ENCODE results near the gene AVL9.
A peak's percentile ranks its signal among the peaks of the same experiment; 100 is the strongest.
"Not testable (repeated sequence)": the region's sequence is repeated elsewhere in the genome, so short reads cannot be mapped to it uniquely, and the experiment has no call there.

The AVL9 gene

DNA sequence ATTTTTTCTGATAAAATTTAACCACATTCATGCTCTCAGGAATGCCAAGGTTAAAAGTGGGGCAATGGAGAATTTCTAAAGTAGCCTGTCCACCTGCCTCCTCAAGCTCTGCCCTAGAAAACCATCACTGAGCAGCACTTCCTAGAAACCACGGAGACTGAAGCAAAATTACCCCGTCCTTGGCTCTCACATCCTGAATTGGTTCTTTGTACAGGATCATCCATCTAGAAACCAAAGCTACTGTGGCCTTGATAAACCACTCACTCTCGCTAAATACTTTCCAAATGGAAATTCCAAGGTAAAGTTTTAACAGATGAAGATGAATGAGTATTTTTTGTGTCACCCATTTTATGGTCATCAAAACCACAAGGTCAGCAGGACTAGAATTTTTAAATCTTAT is 96.6 kb downstream of the AVL9 start:
- no peak for FAIRE-seq

DNA sequence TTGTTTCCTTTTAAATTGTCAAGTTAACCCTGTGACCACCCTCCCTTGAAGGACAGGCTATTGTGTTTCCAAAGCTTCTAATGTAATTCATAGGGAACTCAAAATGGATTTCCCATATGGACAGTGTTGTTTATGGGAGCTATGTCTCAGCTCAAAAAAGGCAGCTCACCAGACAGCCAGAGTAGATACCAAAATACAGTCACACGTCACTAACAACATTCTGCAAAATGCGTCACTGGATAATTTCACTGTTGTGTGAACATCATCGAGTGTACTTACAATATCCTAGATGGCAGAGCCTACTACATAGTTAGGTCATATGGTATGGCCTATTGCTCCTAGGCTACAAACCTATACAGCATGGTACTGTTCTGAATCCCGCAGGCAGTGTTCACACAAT is 97.4 kb downstream of the AVL9 start:
- no peak for FAIRE-seq

DNA sequence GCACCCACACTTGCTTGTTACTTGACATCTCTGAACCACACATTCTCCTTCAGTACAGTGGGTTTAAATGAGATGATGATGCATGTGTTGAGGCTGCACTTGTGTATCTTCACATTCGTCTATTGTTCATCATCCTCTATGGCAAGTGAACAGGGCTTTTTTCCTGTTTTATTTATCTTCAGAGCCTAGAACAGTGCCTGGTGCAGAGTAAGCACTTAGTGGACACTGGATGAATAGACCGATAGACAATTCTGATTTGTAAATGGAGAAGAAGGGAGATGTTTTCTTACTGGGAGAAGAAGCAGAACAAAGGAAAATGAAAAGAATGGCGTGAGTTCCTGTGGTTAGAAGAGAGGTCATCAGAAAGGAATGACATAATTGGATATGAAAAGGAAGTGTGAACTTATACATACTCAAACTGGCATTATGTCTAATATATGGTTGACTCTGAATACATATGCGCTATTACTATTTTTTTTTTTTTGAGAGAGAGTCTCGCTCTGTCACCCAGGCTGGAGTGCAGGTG is 99.7 kb downstream of the AVL9 start:
- no peak for FAIRE-seq

DNA sequence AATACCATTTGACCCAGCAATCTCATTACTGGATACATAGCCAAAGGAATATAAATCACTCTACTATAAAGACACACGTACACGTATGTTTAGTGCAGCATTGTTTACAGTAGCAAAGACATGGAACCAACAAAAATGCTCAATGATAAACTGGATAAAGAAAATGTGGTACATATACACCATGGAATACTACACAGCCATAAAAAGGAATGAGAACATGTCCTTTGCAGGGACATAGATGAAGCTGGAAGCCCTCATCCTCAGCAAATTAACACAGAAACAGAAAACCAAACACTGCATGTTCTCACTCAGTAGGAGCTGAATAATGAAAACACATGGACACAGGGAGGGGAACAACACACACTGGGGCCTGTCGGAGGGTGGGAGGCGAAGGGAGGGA is 105.9 kb downstream of the AVL9 start:
- not testable (repeated sequence) for FAIRE-seq

DNA sequence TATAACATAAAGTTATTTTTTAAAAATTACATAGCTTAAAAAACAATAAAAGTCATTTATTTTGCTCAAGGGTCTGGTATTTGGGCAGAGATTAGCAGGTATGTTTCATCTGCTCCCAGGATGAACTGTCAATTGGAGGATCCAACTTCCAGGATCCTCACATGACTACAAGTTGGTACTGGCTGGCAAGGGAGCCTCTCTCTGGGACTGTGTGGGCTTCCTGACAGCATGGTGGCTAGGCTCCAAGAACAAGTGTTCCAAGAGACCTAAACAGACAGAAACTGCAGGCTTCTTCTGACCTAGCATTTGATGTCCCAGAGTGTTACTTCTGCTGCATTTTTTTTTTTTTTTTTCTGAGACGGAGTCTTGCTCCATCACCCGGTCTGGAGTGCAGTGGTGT is 107.2 kb downstream of the AVL9 start:
- no peak for FAIRE-seq

DNA sequence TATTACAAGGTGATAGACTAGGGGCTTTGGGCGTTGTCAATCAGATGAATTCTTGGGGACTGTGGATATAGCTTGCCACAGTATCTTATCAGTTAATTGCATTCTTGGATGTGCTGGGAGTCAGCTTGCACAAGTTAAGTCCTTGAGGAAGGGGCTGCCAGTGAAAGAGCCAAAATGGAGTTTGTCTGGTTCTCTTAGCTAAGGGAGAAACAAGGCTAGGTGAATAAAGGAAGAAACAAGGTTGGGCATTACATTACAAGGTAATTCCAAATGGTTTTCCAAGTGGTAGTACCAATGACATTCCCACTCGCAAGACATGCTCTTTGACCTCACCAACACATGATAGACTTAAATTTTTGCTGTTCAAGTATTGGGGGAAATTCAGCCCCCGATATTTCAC is 108.2 kb downstream of the AVL9 start:
- FAIRE-seq = not testable (repeated sequence)

DNA sequence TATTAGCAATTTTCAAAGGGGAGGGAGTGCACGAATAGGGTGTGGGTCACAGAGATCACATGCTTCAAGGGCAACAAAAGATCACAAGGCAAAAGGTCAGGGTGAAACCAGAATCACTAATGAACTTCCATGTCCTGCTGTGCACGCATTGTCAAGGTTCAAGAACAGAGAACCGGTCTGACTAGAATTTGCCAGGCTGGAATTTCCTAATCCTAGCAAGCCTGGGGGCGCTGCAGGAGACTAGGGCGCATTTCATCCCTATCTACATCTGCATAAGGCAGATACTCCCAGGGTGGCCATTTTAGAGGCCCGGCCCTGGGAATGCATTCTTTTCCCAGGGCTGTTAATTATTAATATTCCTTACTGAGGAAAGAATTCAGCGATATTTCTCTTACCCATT is 108.8 kb downstream of the AVL9 start:
- FAIRE-seq = not testable (repeated sequence)

DNA sequence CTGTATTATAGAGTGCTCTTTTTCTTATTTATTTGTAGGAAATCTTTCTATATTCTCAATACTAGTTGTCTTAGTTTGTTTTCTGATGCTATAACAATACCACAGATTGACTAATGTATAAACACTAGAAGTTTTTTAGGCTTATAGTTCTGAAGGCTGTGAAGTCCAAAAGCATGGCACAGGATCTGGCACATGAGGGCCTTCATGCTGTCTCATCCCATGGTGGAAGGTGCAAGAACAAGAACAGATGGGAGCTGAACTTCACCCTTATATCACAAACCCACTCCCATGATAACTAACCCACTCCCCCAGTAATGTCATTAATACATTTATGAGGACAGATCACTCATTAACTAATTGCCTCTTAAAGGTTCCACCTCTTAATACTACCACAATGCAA is 109.7 kb downstream of the AVL9 start:
- no peak for FAIRE-seq

DNA sequence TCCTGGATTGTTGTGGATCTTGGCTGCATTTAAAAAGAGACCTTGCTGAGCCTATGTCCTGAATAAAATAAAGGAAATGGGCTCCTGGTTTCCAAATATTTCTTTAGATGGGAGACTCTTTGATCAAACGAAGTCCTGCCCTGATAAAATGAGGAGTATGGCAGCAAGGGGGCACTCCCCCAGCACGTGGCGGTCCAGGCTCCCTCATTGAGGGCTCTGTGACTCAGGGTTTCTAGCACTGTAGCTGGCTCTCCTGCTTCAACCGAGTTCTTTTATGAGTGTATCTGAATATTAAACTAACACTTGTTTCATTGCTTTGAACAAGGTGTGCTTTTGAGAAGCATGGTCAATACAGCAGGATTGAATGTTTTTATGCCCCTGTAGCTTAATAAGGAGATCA is 114.2 kb downstream of the AVL9 start:
- FAIRE-seq = no peak

DNA sequence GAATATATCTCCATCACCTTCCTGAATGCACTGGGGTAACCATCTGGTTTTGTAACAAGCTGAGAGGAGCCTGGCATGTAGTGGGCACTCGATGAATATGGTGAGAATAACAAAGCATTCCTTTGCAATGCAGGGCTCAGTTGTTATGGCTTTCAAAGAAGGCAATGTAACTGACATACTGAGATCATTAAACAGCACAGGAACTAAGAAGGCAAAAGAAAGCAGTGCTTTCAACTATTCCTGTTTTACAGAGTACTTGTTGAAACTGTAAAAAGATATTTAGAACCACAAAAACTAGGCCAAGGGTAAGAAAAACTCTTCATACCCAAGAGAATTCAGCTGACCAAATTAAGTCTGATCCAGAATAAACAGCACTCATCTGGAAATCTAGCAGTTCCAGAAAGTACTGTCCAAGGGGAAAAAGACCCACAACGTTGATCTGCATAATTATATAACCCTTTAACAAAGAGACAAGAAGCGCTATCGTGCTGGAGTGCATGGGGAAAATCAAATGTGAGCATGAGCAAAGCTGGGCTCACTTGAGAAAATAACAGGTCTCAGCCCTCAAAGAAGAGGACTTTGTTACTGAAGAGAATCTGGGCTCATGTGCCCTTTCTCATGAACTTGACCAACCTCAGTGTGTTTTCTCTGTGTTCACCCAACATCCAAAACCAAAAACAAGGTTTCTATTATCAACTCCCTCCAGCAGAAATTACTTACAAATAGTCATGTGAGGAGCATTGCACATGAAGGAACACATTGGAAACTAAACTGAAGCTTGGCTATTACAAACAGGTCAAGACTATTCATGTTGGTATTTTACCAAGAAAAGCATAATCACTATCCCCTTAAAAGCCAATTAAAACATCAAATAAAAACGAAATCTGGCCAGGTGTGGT is 116.2 kb downstream of the AVL9 start:
- no peak for FAIRE-seq

DNA sequence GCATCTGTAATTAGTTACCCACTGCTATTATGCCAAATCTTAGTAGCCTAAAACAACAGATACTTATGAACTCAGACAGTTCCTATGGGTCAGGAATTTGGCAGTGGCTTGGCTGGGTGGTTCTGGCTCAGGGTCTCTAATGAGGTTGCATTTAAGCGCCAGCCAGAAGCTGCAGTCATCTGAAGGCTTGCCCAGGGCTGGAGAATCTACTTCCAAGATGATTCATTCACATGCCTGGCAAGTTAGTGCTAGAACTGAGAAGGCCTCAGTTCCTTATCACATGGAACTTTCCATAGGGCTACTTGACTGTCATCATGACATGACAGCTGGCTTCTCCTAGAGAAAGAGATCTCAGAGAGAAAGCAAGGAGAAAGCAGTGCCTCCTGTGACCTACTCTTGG is 121.3 kb downstream of the AVL9 start:
- FAIRE-seq = no peak

DNA sequence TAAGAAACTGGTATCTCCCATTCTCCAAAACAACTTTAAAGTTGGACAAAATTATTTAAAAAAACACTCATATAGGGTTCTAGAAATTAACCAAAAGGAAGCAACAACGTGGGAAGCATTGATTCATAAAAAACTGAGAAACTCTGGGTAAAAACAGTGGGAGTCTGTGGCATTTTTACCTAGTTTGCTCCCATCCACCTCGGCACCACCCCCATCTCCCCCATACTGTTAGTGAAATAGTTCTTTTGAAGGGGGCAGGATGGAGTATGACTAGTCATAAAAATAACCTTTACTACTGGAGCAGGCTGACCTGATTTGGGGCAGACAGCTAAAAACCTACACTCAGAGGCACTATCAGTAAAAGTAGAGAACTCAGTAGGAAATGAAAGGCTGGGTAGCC is 123.2 kb downstream of the AVL9 start:
- FAIRE-seq = peak; percentile 21

DNA sequence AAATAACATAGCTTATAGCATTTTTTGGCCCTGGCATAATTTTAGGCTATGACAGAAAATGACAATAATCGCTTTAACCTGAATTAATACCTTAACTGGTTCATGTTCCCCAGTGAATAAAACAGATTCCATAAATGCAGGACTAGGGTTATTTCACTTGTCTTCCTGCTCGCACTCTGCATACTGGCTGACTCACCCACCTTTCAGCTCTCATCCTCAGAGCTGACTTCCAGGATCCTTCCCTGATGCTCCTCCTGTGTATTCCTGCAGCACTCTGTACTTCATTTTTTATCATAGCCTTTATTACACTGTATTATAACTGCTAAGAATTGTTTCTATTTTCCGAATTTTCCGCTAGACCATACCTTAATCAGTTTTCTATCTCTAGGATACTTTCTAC is 123.7 kb downstream of the AVL9 start:
- no peak for FAIRE-seq

DNA sequence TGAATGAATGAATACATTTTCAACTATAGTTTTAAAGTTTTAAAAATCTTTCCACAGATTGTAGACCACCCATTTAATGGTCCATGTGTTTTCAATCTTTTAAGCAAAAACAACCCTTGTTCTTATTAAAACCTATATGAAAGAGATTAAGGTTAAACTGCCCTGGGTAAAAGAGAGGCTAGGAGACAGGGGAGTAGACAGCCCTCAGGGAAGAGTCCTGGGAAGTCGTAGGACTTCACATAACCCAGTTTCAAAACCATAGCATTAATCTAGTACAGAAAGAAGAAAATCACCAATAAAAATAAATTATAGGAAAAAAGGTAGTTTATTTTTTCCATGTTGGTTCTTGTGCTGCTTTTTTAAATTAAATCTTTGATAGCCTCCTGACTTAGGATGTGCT is 124.1 kb downstream of the AVL9 start:
- peak; percentile 83 for FAIRE-seq

DNA sequence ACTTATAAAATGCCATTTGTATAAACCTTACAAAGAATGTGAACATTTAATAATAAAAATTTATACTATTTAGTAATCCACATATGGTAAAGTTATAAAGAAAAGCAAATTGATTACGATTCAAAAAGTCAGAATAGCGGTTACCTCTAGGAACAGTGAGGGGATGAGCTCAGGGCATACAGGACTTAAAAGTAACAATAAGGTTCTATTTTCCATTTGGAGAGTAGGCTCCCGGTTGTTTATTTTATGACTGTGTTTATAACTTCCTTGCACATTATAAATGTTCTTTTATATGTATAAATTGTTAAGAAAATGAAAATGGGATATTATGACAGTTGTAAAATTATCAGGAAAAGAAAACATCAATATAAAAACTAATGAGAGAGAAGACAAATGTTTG is 135.7 kb downstream of the AVL9 start:
- no peak for FAIRE-seq

DNA sequence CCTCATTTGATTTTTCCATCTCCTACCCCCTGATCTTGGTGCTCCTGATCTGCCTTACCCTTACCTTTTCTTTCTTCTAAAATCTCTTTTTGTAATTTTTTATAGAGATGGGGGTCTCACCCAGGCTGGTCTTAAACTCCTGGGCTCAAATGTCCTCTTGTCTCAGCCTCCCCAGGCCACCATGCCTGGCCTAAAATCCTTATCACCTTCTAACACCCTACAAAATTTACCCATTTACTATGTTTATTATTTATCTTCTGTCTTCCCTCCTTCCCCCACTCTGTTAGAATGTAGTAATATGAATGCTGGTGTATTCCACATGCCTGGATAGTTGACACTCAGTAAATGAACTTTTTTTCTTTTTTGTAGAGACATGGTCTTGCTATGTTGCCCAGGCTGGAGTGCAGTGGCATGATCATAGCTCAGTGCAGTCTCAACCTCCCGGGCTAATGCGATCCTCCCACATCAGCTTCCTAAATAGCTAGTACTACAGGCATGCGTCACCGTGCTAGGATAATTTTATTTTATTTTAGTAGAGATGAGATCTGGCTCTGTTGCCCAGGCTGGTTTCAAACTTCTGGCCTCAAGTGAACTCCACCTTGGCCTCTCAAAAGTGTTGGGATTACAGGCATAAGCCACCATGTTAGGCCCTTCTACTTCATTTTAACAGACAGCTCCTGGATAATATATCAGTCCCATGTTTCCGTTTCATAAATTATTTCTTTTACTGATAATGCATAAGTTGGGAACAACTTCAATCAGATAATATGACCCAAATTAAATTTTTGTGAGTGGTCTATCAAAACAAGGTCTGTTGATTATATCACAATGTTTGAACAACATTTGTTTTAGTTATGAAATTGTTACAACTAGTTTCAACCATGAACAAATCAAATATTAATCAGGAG is 136.6 kb downstream of the AVL9 start:
- FAIRE-seq = not testable (repeated sequence)

DNA sequence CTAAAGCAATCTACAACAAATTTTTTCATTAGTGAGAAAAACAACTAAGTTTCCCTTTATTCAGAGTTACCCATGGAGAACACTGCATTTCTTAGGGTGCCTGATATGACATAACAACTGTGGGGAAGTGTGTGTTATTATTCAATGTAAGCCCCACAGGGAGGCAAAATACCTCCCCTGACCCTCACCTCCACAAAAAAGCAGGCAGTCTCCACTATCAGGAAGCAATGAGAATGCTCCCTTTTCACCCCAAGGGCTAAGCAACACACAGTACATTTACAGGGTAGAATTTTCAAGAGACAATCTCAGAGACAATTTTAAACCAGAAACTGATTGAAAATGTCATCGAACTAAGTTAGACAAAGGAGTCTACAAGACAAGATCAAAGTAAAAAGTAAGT is 138.2 kb downstream of the AVL9 start:
- FAIRE-seq = not testable (repeated sequence)

DNA sequence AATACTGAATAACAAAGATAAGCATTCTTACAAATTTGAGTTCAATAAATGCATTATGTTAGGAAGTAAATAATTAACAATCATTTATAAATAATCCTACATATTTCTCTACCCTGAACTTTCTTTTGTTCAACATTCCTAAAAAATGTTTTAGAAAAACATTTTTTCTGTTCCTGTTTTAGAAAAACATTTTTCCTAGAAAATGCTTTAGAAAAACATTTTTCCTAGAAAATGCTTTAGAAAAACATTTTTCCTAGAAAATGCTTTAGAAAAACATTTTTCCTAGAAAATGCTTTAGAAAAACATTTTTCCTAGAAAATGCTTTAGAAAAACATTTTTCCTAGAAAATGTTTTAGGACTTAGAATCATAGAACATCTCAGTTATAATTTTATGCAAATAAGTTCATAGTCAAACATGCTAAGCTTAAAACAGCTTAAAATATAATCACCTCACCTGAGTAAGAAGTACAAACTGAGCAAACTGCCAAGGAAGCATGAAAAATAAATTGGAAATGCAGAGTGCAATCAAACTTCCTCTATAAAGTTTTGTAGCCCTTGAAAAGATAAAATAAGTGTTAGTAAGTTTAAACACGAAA is 139.6 kb downstream of the AVL9 start:
- peak; percentile 64 for FAIRE-seq

DNA sequence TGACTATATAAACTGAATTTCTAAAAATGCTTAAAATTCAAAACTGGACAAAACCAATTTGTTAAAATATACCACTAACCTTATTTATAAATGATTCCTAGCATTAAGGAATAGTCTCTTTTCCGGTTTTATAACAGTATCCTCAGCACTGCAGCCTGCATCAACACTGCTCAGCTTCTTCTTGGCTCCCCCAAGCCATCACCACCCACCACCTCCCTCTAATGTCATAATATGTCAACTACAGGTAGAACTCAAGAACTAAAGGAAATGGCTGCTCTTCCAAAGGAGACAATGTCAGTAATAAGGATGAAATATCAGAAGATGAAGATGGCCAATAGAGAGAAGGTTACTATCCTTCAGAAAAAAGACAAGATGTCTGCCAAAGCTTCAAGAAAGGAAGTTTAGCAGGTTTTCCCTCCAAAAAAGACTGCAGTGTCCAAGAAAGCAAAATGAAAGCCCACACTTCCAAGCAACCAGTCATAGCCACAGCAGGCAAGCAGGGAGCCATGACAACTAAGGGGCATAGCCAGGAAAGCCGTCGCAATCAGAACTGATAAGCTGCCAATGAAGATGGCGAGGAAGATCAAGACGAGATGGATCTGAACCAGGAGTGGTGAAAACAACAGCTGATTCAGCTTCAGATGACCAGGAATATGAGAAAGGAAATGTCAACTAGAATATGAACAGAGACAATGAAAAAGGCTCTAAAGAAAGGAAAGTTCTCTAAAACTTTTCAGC is 141.6 kb downstream of the AVL9 start:
- not testable (repeated sequence) for FAIRE-seq

DNA sequence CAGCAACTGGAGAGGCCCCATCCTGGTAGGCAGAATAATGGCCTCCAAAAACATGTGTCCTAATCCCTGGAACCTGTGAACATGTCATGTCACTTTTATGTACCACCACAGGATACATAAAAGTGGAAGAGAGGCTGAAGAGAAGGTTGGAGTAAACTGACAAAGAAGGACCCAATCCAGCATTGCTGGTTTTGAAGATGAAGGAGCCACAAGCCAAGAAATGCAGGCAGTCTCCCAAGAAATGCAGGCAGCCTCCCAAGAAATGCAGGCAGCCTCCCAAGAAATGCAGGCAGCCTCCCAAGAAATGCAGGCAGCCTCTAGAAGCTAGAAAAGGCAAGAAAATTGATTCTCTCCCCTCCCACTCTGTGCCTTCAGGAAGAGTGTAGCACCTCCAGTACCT is 142.3 kb downstream of the AVL9 start:
- FAIRE-seq = not testable (repeated sequence)
